ENCODE data around the gene POC1A.

DNA sequence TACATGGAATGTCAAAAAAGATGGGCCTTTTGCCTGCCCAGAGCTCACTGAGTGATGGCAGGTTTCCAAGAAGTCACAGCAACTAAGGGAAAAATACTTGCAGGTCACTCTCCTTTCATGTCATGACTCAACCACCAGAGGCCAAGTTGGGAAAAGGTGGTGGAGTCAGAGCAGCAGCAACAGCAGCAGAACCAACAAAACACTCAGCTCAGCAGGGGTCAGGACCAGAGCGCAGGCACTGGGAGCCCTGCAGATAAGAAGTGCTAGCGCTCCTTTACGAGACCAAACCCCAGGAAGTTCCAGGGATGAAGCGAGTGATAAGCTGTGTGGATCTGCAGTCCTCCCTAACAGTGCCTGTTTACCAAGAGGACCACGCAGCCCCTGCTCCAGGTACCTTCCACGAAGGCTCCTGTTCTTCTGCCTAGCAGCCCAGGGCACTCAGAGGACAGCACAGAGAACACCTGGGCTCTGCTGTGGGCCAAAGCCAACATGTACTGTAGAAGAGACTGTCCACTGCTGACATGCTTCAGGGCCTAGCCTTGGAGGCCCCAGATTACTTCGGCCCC lies 26.0 kb downstream of the POC1A start:
- TF ChIP-seq YY1 (tag by site-specific recombination; IDR thresholded peaks at IDR 0.05), result no peak
- TF ChIP-seq, protein P1, sequence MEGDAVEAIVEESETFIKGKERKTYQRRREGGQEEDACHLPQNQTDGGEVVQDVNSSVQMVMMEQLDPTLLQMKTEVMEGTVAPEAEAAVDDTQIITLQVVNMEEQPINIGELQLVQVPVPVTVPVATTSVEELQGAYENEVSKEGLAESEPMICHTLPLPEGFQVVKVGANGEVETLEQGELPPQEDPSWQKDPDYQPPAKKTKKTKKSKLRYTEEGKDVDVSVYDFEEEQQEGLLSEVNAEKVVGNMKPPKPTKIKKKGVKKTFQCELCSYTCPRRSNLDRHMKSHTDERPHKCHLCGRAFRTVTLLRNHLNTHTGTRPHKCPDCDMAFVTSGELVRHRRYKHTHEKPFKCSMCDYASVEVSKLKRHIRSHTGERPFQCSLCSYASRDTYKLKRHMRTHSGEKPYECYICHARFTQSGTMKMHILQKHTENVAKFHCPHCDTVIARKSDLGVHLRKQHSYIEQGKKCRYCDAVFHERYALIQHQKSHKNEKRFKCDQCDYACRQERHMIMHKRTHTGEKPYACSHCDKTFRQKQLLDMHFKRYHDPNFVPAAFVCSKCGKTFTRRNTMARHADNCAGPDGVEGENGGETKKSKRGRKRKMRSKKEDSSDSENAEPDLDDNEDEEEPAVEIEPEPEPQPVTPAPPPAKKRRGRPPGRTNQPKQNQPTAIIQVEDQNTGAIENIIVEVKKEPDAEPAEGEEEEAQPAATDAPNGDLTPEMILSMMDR (tag by site-specific recombination; IDR thresholded peaks at IDR 0.05), result no peak
- TF ChIP-seq ZNF677 (tag by site-specific recombination; IDR thresholded peaks at IDR 0.05), result no peak
- TF ChIP-seq, protein P2, sequence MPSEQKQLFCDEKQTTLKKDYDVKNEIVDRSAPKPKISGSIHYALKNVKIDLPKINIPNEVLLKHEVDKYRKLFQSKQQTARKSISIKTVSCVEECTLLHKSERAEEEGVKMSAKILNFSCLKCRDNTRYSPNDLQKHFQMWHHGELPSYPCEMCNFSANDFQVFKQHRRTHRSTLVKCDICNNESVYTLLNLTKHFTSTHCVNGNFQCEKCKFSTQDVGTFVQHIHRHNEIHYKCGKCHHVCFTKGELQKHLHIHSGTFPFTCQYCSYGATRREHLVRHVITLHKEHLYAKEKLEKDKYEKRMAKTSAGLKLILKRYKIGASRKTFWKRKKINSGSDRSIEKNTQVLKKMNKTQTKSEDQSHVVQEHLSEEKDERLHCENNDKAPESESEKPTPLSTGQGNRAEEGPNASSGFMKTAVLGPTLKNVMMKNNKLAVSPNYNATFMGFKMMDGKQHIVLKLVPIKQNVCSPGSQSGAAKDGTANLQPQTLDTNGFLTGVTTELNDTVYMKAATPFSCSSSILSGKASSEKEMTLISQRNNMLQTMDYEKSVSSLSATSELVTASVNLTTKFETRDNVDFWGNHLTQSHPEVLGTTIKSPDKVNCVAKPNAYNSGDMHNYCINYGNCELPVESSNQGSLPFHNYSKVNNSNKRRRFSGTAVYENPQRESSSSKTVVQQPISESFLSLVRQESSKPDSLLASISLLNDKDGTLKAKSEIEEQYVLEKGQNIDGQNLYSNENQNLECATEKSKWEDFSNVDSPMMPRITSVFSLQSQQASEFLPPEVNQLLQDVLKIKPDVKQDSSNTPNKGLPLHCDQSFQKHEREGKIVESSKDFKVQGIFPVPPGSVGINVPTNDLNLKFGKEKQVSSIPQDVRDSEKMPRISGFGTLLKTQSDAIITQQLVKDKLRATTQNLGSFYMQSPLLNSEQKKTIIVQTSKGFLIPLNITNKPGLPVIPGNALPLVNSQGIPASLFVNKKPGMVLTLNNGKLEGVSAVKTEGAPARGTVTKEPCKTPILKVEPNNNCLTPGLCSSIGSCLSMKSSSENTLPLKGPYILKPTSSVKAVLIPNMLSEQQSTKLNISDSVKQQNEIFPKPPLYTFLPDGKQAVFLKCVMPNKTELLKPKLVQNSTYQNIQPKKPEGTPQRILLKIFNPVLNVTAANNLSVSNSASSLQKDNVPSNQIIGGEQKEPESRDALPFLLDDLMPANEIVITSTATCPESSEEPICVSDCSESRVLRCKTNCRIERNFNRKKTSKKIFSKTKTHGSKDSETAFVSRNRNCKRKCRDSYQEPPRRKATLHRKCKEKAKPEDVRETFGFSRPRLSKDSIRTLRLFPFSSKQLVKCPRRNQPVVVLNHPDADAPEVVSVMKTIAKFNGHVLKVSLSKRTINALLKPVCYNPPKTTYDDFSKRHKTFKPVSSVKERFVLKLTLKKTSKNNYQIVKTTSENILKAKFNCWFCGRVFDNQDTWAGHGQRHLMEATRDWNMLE (tag by site-specific recombination; conservative IDR thresholded peaks at IDR 0.05; ENCODE audit: low read depth), result no peak
- TF ChIP-seq ZNF398 (tag by site-specific recombination; IDR thresholded peaks at IDR 0.05), result no peak; the same call in 1 of the 2 replicates
- no peak for TF ChIP-seq ZFP37 (tag by site-specific recombination; IDR thresholded peaks at IDR 0.05)
- TF ChIP-seq BCL11A (tag by site-specific recombination; IDR thresholded peaks at IDR 0.05; ENCODE audit: low read depth), result no peak

Data from HEK293 (cell line).